GM03348 (cell line): ENCODE measurements around the gene DTL.

Experiments used
- DNase-seq: peaks from one replicate; pipeline ENCODE4 v3.0.0; 2012; ENCODE audit warnings: low spot score

DTL gene

GRCh38 chr1:212127221-212127620 lies 91.7 kb downstream of the DTL start:
- no peak for DNase-seq

GRCh38 chr1:212129781-212130180 lies 94.2 kb downstream of the DTL start:
- no peak for DNase-seq

GRCh38 chr1:212132025-212132424 lies 96.5 kb downstream of the DTL start:
- no peak for DNase-seq

- no peak for DNase-seq
These were observed 97.8 kb downstream of the DTL start for GRCh38 chr1:212133319-212133718.

- DNase-seq: no peak
These were observed 99.6 kb downstream of the DTL start for GRCh38 chr1:212135166-212135565.

GRCh38 chr1:212137854-212138253 lies 102.3 kb downstream of the DTL start:
- no peak for DNase-seq

GRCh38 chr1:212138457-212138856 lies 102.9 kb downstream of the DTL start:
- no peak for DNase-seq

GRCh38 chr1:212139526-212140135 lies 104.1 kb downstream of the DTL start:
- DNase-seq: no peak

GRCh38 chr1:212141404-212141803 lies 105.9 kb downstream of the DTL start:
- DNase-seq: no peak

- DNase-seq: no peak
These were observed 107.5 kb downstream of the DTL start for GRCh38 chr1:212142883-212143530.

GRCh38 chr1:212147581-212148033 lies 112.1 kb downstream of the DTL start:
- no peak for DNase-seq

GRCh38 chr1:212149566-212149965 lies 114.0 kb downstream of the DTL start:
- no peak for DNase-seq

- DNase-seq: no peak
These were observed 116.8 kb downstream of the DTL start for GRCh38 chr1:212152308-212152693.

- no peak for DNase-seq
These were observed 117.3 kb downstream of the DTL start for GRCh38 chr1:212152869-212153268.

GRCh38 chr1:212153635-212154034 lies 118.1 kb downstream of the DTL start:
- no peak for DNase-seq
